Vagina (tissue), 2 donors: Measurements from ENCODE around the gene UBE4B. TPM values are rescaled to one million over a fixed set of nuclear protein-coding genes. Genes with fewer than 3 reads are reported as not detected.

ENCODE experiments used
- DNase-seq, 2 donors: peaks; one replicate each; pipeline ENCODE4 v3.0.0-alpha.2; 2017; ENCODE audit errors: extremely low spot score in 2 of 2
- H3K27ac ChIP-seq: fragments of 200-600 bp; sonication (generic); one replicate; pipeline ENCODE4 v1.5.1; 2019
- H3K27me3 ChIP-seq: fragments of 200-600 bp; sonication (generic); one replicate; pipeline ENCODE4 v1.5.1; 2019
- H3K36me3 ChIP-seq, 2 donors: fragments of 200-600 bp; sonication (generic); one replicate each; pipeline ENCODE4 v1.5.1; 2017 to 2019
- H3K4me1 ChIP-seq: fragments of 200-600 bp; sonication (generic); one replicate; pipeline ENCODE4 v1.5.1; 2019
- H3K4me3 ChIP-seq, 2 donors: fragments of 200-600 bp; sonication (generic); 1 replicate in 1 of 2; 2 replicates in 1 of 2; pipeline ENCODE4 v1.5.1; 2016 to 2019
- H3K9me3 ChIP-seq: fragments of 200-600 bp; sonication (generic); one replicate; pipeline ENCODE4 v1.5.1; 2019
- POLR2A ChIP-seq, 2 donors: fragments of 450-650 bp; IDR thresholded peaks; one replicate each; pipeline ENCODE4 v1.6.1; 2017; ENCODE audit warnings: antibody characterized with exemption in 2 of 2, mild to moderate bottlenecking in 2 of 2, moderate library complexity in 2 of 2
- POLR2AphosphoS5 ChIP-seq, 2 donors: sonication (generic); formaldehyde crosslinking; IDR thresholded peaks; one replicate each; pipeline ENCODE4 v1.9.0; 2017; ENCODE audit warnings: antibody characterized with exemption in 2 of 2, mild to moderate bottlenecking in 2 of 2, low read depth in 1 of 2; ENCODE audit not compliant: insufficient read depth in 1 of 2
- intact Hi-C: fragments of 100-400 bp; cut with DNase I; formaldehyde crosslinking; loops from one replicate; pipeline ENCODE4 v1.15.1; 2023
- total RNA-seq: library from RNA; depleted of rRNA; stranded (reverse); fragments of >200 nt; gene quantifications from one replicate; pipeline ENCODE4 v1.2.3, GENCODE V29; 2016
- TF ChIP-seq, protein P1 (sequence below), 3 experiments: fragments of 450-650 bp in 2 of 3; fragments of 200-600 bp in 1 of 3; sonication (generic) in 1 of 3; IDR thresholded peaks; one replicate each; pipeline ENCODE4 v1.5.1; 2017 to 2019; ENCODE audit warnings: antibody characterized with exemption in 3 of 3, mild to moderate bottlenecking in 2 of 3, moderate library complexity in 2 of 3

Gene UBE4B
- total RNA-seq, 1 donor from 2014 or later, result 51.1 TPM

DNA sequence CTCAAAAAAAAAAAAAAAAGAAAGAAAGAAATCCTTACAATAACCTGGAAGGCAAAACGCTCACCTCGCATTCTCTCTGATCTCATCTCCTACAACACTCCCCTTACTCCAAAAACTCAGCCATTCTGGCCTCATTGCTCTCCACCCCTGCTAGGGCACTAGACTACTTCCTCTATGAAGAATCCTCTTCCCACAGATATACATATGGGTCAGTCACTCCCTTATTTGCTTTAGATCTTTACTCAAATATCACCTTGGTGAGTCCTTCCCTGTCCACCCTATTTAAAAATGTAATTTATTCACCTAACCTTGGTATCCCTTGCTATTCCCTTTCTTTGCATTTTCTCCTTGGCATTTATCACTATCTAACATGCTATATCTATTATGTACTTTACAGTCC lies 153.0 kb downstream of the UBE4B start:
- H3K4me3 ChIP-seq, result no peak overlapping the region
- H3K9me3 ChIP-seq, result no peaks in the 10 kb centered on the region
- DNase-seq, result no peak
- H3K27me3 ChIP-seq, result no peaks in the 10 kb centered on the region
- intact Hi-C loops, result no loop called here
- H3K4me1 ChIP-seq, result no peaks in the 10 kb centered on the region
- H3K27ac ChIP-seq, result no peak overlapping the region
- TF ChIP-seq POLR2AphosphoS5 (IDR thresholded peaks at IDR 0.05; ENCODE audit: insufficient read depth in 1 of 2, low read depth in 1 of 2) (no peak), POLR2A (IDR thresholded peaks at IDR 0.05) (no peak)
- TF ChIP-seq, protein P1, sequence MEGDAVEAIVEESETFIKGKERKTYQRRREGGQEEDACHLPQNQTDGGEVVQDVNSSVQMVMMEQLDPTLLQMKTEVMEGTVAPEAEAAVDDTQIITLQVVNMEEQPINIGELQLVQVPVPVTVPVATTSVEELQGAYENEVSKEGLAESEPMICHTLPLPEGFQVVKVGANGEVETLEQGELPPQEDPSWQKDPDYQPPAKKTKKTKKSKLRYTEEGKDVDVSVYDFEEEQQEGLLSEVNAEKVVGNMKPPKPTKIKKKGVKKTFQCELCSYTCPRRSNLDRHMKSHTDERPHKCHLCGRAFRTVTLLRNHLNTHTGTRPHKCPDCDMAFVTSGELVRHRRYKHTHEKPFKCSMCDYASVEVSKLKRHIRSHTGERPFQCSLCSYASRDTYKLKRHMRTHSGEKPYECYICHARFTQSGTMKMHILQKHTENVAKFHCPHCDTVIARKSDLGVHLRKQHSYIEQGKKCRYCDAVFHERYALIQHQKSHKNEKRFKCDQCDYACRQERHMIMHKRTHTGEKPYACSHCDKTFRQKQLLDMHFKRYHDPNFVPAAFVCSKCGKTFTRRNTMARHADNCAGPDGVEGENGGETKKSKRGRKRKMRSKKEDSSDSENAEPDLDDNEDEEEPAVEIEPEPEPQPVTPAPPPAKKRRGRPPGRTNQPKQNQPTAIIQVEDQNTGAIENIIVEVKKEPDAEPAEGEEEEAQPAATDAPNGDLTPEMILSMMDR (IDR thresholded peaks at IDR 0.05), result no peak
- H3K36me3 ChIP-seq, result peaks cover 0 to 8% of the 10 kb centered on the region in 2 donors

DNA sequence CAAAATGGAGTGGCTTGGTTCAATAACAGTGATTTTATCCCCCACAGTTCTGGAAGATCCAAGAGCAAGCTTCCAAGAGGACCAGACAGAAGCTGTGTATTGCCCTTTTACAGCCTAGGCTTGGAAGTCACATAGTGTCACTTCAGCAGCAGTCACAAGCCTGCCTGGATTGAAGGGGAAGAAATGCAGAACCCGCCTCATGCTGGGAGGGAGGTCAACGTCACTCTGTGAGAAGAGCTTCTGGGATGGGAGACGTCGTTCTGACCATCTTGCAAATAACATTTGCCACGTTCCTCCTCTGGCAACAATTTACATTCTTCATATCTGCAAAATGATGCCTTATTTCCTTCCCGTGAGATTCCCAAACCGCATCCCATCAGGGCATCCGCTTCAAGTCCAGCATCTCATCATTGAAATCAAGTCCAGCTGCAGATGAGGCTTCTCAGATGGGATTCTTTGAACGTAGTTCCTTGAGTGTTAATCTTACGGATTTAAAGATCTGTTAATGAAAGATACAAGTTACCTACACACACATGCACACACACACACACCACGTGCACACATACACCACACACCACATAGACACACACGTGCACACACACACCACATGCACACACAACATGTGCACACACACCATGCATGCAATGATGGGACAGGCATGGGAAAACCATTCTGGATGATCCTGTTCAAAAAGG lies 153.7 kb downstream of the UBE4B start:
- intact Hi-C loops, result no loop called here
- TF ChIP-seq, protein P1 (IDR thresholded peaks at IDR 0.05), result no peak
- TF ChIP-seq POLR2AphosphoS5 (IDR thresholded peaks at IDR 0.05; ENCODE audit: insufficient read depth in 1 of 2, low read depth in 1 of 2) (no peak), POLR2A (IDR thresholded peaks at IDR 0.05) (no peak)

DNA sequence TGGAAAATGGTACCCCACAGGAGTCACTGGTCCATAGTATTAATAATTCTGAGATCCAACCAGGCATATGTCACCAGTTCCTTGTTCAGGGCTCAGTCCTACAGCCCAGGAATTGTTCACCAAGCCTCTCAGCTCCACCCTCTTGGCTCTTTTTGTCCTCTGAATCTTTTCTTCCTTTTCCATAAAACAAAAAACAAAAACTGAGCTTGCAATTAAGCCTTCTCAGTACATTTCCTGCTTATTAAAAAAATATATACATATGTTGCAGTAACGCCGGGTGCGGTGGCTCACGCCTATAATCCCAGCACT lies 154.2 kb downstream of the UBE4B start:
- Histone ChIP-seq H3K4me3 (no peak overlapping the region), H3K9me3 (no peaks in the 10 kb centered on the region), H3K27me3 (no peaks in the 10 kb centered on the region), H3K36me3 (no peaks in the 10 kb centered on the region), H3K4me1 (no peaks in the 10 kb centered on the region), H3K27ac (no peak overlapping the region)
- no peak for DNase-seq
- TF ChIP-seq, protein P1 (IDR thresholded peaks at IDR 0.05), result no peak
- TF ChIP-seq POLR2A (IDR thresholded peaks at IDR 0.05) (no peak), POLR2AphosphoS5 (IDR thresholded peaks at IDR 0.05; ENCODE audit: insufficient read depth in 1 of 2, low read depth in 1 of 2) (no peak)
- intact Hi-C loops, result no loop called here

More for the DNA sequence above, 153.7 kb downstream of the UBE4B start:
- no peak for DNase-seq
- H3K27me3 ChIP-seq, result no peaks in the 10 kb centered on the region
- H3K9me3 ChIP-seq, result no peaks in the 10 kb centered on the region
- no peak overlapping the region for H3K4me3 ChIP-seq
- no peak overlapping the region for H3K27ac ChIP-seq
- H3K36me3 ChIP-seq, result peaks cover 0 to 2% of the 10 kb centered on the region in 2 donors
- H3K4me1 ChIP-seq, result no peaks in the 10 kb centered on the region

DNA sequence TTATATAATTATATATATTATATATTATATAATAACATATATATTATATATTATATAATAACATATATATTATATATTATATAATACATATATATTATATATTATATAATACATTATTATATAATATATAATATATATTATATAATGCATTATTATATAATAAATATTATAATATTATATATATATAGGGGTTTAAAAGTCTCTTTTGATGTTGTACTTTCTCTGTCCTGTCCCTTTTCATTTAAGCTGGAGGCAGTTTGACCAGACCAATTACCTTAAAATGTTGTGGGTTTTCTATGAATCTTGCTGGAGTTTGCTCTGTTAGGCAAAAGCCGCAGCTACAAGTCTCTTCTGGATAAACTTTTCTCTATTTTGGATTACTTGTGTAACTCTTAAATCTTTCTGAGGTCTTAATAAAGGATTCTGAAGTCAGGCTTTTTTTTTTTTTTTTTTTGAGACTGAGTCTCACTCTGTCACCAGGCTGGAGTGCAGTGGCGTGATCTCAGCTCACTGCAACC lies 155.4 kb downstream of the UBE4B start:
- Histone ChIP-seq H3K27me3 (no peaks in the 10 kb centered on the region), H3K9me3 (no peaks in the 10 kb centered on the region), H3K27ac (no peak overlapping the region), H3K4me1 (no peaks in the 10 kb centered on the region), H3K36me3 (no peaks in the 10 kb centered on the region), H3K4me3 (no peak overlapping the region)
- intact Hi-C loops, result no loop called here
- no peak for TF ChIP-seq POLR2AphosphoS5 (IDR thresholded peaks at IDR 0.05; ENCODE audit: insufficient read depth in 1 of 2, low read depth in 1 of 2)
- no peak for TF ChIP-seq POLR2A (IDR thresholded peaks at IDR 0.05)
- TF ChIP-seq, protein P1 (IDR thresholded peaks at IDR 0.05), result no peak
- no peak for DNase-seq

DNA sequence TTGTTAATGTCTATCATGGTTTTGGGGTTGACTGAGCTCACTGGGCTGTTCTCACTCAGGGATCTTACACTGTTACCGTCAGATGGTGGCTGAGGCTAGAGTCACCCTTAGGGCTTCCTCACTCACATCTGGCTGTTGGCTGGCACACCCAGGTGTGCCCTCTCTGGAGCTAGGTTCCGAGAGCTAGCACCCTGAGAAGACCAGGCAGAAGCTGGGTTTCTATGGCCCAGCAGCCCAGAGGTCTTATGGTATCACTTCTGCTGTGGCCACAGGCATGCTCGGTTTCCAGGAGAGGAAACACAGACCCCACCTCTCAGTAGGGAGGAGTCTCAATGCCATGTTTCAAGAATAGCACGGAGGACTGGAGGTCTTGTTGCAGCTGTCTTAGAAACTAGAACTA lies 156.9 kb downstream of the UBE4B start:
- Histone ChIP-seq H3K4me3 (no peak overlapping the region), H3K27me3 (no peaks in the 10 kb centered on the region), H3K27ac (no peak overlapping the region), H3K4me1 (no peaks in the 10 kb centered on the region), H3K36me3 (no peaks in the 10 kb centered on the region), H3K9me3 (no peaks in the 10 kb centered on the region)
- no peak for DNase-seq
- TF ChIP-seq, protein P1 (IDR thresholded peaks at IDR 0.05), result no peak
- TF ChIP-seq POLR2AphosphoS5 (IDR thresholded peaks at IDR 0.05; ENCODE audit: insufficient read depth in 1 of 2, low read depth in 1 of 2) (no peak), POLR2A (IDR thresholded peaks at IDR 0.05) (no peak)
- intact Hi-C loops, result no loop called here
